ENCODE data around the gene ARL10.

DNA sequence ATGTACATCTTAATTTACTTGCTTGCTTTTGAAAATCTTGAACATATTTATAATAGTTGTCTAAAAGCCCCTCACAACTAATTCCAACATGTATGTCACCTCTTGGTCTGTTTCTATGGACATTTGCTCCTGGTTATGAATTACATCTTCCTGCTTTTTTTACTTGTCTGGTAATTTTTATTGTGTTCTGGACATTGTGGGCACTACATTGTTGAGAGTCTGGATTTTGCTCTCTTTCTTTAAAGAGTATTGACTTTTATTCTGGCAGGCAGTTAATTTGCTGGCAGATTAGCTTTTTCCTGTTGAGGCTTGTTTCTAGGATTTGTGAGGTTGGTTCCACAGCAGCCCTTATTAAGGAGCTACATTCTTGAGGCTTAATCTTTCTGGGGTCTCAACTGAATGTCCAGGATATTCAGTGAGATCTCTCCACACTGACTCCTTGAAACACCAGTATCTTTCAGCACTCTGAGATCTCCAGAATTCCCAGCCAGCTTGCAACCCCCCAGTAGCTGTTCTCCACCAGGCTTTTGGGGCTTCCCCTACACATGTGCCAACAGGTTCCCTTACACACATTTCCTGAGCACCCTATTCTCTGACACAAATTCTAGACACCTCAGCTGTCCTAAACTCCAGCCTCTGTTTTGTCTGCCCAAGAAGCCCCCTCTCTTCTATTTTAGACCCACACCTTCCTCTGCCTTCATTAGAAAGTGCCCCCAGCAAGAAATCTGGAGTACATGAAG, 31.1 kb upstream of the ARL10 start:
- TF ChIP-seq, protein P1, sequence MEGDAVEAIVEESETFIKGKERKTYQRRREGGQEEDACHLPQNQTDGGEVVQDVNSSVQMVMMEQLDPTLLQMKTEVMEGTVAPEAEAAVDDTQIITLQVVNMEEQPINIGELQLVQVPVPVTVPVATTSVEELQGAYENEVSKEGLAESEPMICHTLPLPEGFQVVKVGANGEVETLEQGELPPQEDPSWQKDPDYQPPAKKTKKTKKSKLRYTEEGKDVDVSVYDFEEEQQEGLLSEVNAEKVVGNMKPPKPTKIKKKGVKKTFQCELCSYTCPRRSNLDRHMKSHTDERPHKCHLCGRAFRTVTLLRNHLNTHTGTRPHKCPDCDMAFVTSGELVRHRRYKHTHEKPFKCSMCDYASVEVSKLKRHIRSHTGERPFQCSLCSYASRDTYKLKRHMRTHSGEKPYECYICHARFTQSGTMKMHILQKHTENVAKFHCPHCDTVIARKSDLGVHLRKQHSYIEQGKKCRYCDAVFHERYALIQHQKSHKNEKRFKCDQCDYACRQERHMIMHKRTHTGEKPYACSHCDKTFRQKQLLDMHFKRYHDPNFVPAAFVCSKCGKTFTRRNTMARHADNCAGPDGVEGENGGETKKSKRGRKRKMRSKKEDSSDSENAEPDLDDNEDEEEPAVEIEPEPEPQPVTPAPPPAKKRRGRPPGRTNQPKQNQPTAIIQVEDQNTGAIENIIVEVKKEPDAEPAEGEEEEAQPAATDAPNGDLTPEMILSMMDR (optimal IDR thresholded peaks at IDR 0.05 in 1 of 3, IDR thresholded peaks at IDR 0.05 in 1 of 3, conservative IDR thresholded peaks at IDR 0.05 in 1 of 3; ENCODE audit: extremely low read depth in 1 of 3, insufficient read depth in 2 of 3, low read length in 3 of 3) = no peak
- TF ChIP-seq EZH2 (IDR thresholded peaks at IDR 0.05; ENCODE audit: low read length) = no peak

Measured in keratinocyte (primary cell).